ENCODE measurements around the gene PDCD2L. TPM values are rescaled to one million over a fixed set of nuclear protein-coding genes. Genes with fewer than 3 reads are reported as not detected.

The PDCD2L gene
- total and polyA plus RNA-seq, 9 of the 15 experiments (the other 6 are each of a cell fraction or from before 2014, with no cell fraction given) = 12.1 to 68.5 (median 56.3) TPM

DNA sequence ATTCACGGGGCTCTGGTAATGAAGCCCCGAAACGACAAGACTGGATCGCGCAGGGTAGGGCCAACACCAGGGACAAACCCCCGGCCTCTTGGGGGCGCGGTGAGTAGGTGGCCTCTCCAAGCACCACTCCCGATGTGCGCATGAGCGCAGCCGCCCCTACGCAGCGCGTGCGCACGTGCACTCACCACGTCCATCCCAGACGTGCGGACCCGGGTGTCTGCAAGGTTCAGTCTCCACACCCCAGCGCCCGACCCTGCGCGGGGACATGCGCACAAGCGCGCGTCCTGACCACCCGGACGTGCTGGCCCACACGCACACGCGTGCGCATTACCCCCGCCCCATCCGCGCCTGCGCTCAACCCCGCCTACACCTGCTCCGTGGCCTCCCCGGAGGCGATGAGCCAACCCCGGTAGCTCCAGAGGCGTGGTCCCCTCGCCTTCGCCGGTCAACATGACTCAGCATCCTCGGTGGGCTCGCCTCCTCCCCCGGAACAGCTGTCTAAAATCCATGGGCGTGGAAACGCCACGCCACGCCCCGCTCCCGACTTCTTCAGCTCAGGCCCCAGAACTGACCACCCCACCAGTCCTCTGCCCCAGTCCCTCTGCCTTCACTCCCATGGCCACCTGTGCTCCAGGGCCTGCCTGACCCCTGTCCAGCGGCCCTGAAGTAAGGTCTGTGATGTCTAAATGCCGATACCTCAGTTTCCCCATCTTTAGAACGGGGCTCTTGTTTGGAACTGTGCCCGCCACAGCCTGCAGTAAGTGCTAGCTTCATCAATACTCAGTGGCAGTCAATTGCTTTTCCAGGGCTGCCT is 44.9 kb upstream of the PDCD2L start (continued):
- TF ChIP-seq, protein P1, sequence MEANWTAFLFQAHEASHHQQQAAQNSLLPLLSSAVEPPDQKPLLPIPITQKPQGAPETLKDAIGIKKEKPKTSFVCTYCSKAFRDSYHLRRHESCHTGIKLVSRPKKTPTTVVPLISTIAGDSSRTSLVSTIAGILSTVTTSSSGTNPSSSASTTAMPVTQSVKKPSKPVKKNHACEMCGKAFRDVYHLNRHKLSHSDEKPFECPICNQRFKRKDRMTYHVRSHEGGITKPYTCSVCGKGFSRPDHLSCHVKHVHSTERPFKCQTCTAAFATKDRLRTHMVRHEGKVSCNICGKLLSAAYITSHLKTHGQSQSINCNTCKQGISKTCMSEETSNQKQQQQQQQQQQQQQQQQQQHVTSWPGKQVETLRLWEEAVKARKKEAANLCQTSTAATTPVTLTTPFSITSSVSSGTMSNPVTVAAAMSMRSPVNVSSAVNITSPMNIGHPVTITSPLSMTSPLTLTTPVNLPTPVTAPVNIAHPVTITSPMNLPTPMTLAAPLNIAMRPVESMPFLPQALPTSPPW (CRISPR knock-in tag; IDR thresholded peaks at IDR 0.05) = no peak; the same call in 1 of the 2 replicates
- TF ChIP-seq, protein P2, sequence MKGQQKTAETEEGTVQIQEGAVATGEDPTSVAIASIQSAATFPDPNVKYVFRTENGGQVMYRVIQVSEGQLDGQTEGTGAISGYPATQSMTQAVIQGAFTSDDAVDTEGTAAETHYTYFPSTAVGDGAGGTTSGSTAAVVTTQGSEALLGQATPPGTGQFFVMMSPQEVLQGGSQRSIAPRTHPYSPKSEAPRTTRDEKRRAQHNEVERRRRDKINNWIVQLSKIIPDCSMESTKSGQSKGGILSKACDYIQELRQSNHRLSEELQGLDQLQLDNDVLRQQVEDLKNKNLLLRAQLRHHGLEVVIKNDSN (CRISPR knock-in tag; IDR thresholded peaks at IDR 0.05) = peak; percentile 77
- TF ChIP-seq PHF8 (IDR thresholded peaks at IDR 0.05; ENCODE audit: borderline replicate concordance, low read length) = peak; percentile 41; the same call in 1 of the 2 replicates
- TF ChIP-seq PURB (CRISPR knock-in tag; IDR thresholded peaks at IDR 0.05; ENCODE audit: low read depth) = no peak
- no peak for TF ChIP-seq TEAD2 (tag; IDR thresholded peaks at IDR 0.05)
- TF ChIP-seq ZNF263 (CRISPR knock-in tag; IDR thresholded peaks at IDR 0.05; ENCODE audit: borderline replicate concordance) = no peak; the same call in 1 of the 2 replicates
- TF ChIP-seq MIER1 (IDR thresholded peaks at IDR 0.05; ENCODE audit: low read depth) = no peak
- TF ChIP-seq MCM2 (IDR thresholded peaks at IDR 0.05; ENCODE audit: low read depth) = no peak
- TF ChIP-seq CXXC5 (CRISPR knock-in tag; IDR thresholded peaks at IDR 0.05) = peak; percentile 98
- 0 out of 2 replicates have a peak, but pooled peaks have one; percentile 14 for TF ChIP-seq MXI1 (IDR thresholded peaks at IDR 0.05; ENCODE audit: low read depth, low read length)
- TF ChIP-seq, protein P3, sequence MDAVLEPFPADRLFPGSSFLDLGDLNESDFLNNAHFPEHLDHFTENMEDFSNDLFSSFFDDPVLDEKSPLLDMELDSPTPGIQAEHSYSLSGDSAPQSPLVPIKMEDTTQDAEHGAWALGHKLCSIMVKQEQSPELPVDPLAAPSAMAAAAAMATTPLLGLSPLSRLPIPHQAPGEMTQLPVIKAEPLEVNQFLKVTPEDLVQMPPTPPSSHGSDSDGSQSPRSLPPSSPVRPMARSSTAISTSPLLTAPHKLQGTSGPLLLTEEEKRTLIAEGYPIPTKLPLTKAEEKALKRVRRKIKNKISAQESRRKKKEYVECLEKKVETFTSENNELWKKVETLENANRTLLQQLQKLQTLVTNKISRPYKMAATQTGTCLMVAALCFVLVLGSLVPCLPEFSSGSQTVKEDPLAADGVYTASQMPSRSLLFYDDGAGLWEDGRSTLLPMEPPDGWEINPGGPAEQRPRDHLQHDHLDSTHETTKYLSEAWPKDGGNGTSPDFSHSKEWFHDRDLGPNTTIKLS (IDR thresholded peaks at IDR 0.05; ENCODE audit: borderline replicate concordance, low read depth) = peak; percentile 87
- peak; percentile 83 for TF ChIP-seq MAFF (IDR thresholded peaks at IDR 0.05; ENCODE audit: low read length)
- TF ChIP-seq, protein P4, sequence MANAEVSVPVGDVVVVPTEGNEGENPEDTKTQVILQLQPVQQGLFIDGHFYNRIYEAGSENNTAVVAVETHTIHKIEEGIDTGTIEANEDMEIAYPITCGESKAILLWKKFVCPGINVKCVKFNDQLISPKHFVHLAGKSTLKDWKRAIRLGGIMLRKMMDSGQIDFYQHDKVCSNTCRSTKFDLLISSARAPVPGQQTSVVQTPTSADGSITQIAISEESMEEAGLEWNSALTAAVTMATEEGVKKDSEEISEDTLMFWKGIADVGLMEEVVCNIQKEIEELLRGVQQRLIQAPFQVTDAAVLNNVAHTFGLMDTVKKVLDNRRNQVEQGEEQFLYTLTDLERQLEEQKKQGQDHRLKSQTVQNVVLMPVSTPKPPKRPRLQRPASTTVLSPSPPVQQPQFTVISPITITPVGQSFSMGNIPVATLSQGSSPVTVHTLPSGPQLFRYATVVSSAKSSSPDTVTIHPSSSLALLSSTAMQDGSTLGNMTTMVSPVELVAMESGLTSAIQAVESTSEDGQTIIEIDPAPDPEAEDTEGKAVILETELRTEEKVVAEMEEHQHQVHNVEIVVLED (CRISPR knock-in tag; IDR thresholded peaks at IDR 0.05) = peak; percentile 92
- TF ChIP-seq MTA3 (IDR thresholded peaks at IDR 0.05; ENCODE audit: borderline replicate concordance) = peak; percentile 51; the same call in 1 of the 2 replicates
- TF ChIP-seq LEF1 (IDR thresholded peaks at IDR 0.05) = peak; percentile 88
- TF ChIP-seq ZNF282 (CRISPR knock-in tag; IDR thresholded peaks at IDR 0.05) = no peak

Data from K562 (cell line).